PC-3 (cell line): ENCODE data around the gene ARRB2. TPM values are rescaled to one million over a fixed set of nuclear protein-coding genes. Genes with fewer than 3 reads are reported as not detected.

ENCODE experiments used
- ATAC-seq: fragments of 200-7000 bp; cut with Tn5 transposase; 2 replicates; pipeline ENCODE4 v1.9.1; 2020; ENCODE audit warnings: mild to moderate bottlenecking, moderate library complexity
- BruUV-seq: library from RNA; stranded (reverse); fragments of 400-500 nt; replicated peaks from 2 replicates; lab custom pipeline; 2021; lab: Mats Ljungman, UMichigan
- CTCF ChIA-PET: fragments of 300-600 bp; sonication (Branson Sonifier 250); formaldehyde crosslinking; loops from one replicate; lab custom pipeline; 2022; ENCODE audit warnings: antibody characterized with exemption; lab: Charles Lee
- POLR2A ChIA-PET: fragments of 300-600 bp; sonication (Branson Sonifier 250); formaldehyde crosslinking; loops from one replicate; lab custom pipeline; 2022; ENCODE audit warnings: antibody characterized with exemption; ENCODE audit not compliant: unreplicated experiment; lab: Charles Lee
- DNase-seq: peaks from one replicate; pipeline ENCODE4 v3.0.0-alpha.2; 2015
- H2AFZ ChIP-seq: fragments of 300-600 bp; sonication (generic); 2 replicates; pipeline ENCODE4 v1.6.0; 2016; ENCODE audit warnings: antibody characterized with exemption, low read length
- H3F3A ChIP-seq: fragments of 300-600 bp; sonication (generic); one replicate; pipeline ENCODE4 v1.6.0; 2017; ENCODE audit warnings: antibody characterized with exemption, low read length, control low read depth, mild to moderate bottlenecking; ENCODE audit not compliant: unreplicated experiment
- H3K27ac ChIP-seq: fragments of 300-600 bp; sonication (generic); 2 replicates; pipeline ENCODE4 v1.5.1; 2016; ENCODE audit warnings: mild to moderate bottlenecking, low read length
- H3K27me3 ChIP-seq: fragments of 300-600 bp; sonication (generic); 2 replicates; pipeline ENCODE4 v1.6.1; 2016; ENCODE audit warnings: low read length, mixed read lengths
- H3K36me3 ChIP-seq: fragments of 300-600 bp; sonication (generic); 2 replicates; pipeline ENCODE4 v1.6.1; 2016; ENCODE audit warnings: low read depth, mixed run types, low read length, mixed read lengths
- H3K4me1 ChIP-seq: fragments of 300-600 bp; sonication (generic); 2 replicates; pipeline ENCODE4 v1.5.1; 2016; ENCODE audit warnings: low read length; ENCODE audit not compliant: insufficient read depth
- H3K4me2 ChIP-seq: fragments of 300-600 bp; sonication (generic); 2 replicates; pipeline ENCODE4 v1.6.0; 2016; ENCODE audit warnings: low read length
- H3K4me3 ChIP-seq: fragments of 300-600 bp; sonication (generic); 2 replicates; pipeline ENCODE4 v1.5.1; 2016; ENCODE audit warnings: mild to moderate bottlenecking, low read length, mixed read lengths
- H3K79me2 ChIP-seq: fragments of 300-600 bp; sonication (generic); 2 replicates; pipeline ENCODE4 v1.6.1; 2017; ENCODE audit warnings: low read length, mixed read lengths
- H3K9ac ChIP-seq: fragments of 300-600 bp; sonication (generic); 2 replicates; pipeline ENCODE4 v1.6.0; 2016; ENCODE audit warnings: mild to moderate bottlenecking, low read length
- H3K9me2 ChIP-seq: fragments of 300-600 bp; sonication (generic); replicated peaks from 2 replicates; pipeline ENCODE4 v1.6.1; 2016; ENCODE audit warnings: mixed run types, low read length, mixed read lengths
- H3K9me3 ChIP-seq: fragments of 300-600 bp; sonication (generic); 2 replicates; pipeline ENCODE4 v1.6.1; 2016; ENCODE audit warnings: low read length, mixed read lengths
- H4K20me1 ChIP-seq: fragments of 300-600 bp; sonication (generic); 2 replicates; pipeline ENCODE4 v1.6.1; 2016; ENCODE audit warnings: low read length, mixed read lengths
- EZH2 ChIP-seq: fragments of 300-600 bp; sonication (generic); IDR thresholded peaks from one replicate; pipeline ENCODE4 v1.6.1; 2017; ENCODE audit warnings: antibody characterized with exemption, mild to moderate bottlenecking, low read length; ENCODE audit not compliant: unreplicated experiment
- EZH2phosphoT487 ChIP-seq: fragments of 300-600 bp; sonication (generic); IDR thresholded peaks from 2 replicates; pipeline ENCODE4 v1.6.1; 2018; ENCODE audit warnings: mild to moderate bottlenecking, antibody characterized with exemption, low read length, borderline replicate concordance
- intact Hi-C: fragments of 100-400 bp; cut with micrococcal nuclease; formaldehyde crosslinking; loops from 2 replicates; pipeline ENCODE4 v1.9.0; 2023
- total RNA-seq: library from RNA; depleted of rRNA; stranded (reverse); fragments of >200 nt; gene quantifications from 2 replicates; pipeline ENCODE4 v1.2.3, GENCODE V29; 2014
- TF ChIP-seq, protein P1 (sequence below): fragments of 300-600 bp; sonication (generic); conservative IDR thresholded peaks from 2 replicates; pipeline ENCODE4 v1.5.1; 2017; ENCODE audit warnings: antibody characterized with exemption, low read depth, mild to moderate bottlenecking, low read length

Gene ARRB2
- total RNA-seq, 1 experiment from 2014 or later: 28.1 TPM

DNA sequence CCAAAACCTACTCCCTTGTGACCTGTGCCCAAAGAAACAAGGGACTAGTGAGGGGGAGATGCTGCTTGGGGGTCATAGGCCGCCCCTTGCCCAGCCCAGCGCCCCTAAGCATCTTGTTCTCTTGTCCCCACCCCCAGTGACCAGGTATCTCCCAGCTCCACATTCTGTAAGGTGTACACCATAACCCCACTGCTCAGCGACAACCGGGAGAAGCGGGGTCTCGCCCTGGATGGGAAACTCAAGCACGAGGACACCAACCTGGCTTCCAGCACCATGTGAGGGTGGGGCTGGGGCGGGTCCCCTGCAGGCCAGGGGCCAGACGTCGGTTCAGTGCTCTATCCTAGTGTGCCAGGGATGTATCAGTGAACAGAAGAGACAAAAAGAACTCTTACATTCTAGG is 8.7 kb downstream of the ARRB2 start:
- Histone ChIP-seq H3K27ac (no peak overlapping the region), H3K4me1 (peaks cover 12% of the 10 kb centered on the region), H3K4me3 (no peak overlapping the region), H3K9me2 (no peaks in the 10 kb centered on the region), H3K4me2 (no peak overlapping the region), H3K27me3 (no peaks in the 10 kb centered on the region), H3K9ac (no peak overlapping the region), H3F3A (no peaks in the 10 kb centered on the region), H4K20me1 (no peaks in the 10 kb centered on the region), H3K9me3 (no peaks in the 10 kb centered on the region), H2AFZ (no peak overlapping the region), H3K79me2 (no peaks in the 10 kb centered on the region), H3K36me3 (no peaks in the 10 kb centered on the region)
- ChIA-PET POLR2A (no interaction called here), CTCF (no interaction called here)
- TF ChIP-seq EZH2: no peak
- TF ChIP-seq EZH2phosphoT487: no peak
- TF ChIP-seq, protein P1, sequence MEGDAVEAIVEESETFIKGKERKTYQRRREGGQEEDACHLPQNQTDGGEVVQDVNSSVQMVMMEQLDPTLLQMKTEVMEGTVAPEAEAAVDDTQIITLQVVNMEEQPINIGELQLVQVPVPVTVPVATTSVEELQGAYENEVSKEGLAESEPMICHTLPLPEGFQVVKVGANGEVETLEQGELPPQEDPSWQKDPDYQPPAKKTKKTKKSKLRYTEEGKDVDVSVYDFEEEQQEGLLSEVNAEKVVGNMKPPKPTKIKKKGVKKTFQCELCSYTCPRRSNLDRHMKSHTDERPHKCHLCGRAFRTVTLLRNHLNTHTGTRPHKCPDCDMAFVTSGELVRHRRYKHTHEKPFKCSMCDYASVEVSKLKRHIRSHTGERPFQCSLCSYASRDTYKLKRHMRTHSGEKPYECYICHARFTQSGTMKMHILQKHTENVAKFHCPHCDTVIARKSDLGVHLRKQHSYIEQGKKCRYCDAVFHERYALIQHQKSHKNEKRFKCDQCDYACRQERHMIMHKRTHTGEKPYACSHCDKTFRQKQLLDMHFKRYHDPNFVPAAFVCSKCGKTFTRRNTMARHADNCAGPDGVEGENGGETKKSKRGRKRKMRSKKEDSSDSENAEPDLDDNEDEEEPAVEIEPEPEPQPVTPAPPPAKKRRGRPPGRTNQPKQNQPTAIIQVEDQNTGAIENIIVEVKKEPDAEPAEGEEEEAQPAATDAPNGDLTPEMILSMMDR: no peak
- intact Hi-C loops: no loop called here
- ATAC-seq: no peak
- DNase-seq: no peak
- no TSS peak for BruUV-seq

DNA sequence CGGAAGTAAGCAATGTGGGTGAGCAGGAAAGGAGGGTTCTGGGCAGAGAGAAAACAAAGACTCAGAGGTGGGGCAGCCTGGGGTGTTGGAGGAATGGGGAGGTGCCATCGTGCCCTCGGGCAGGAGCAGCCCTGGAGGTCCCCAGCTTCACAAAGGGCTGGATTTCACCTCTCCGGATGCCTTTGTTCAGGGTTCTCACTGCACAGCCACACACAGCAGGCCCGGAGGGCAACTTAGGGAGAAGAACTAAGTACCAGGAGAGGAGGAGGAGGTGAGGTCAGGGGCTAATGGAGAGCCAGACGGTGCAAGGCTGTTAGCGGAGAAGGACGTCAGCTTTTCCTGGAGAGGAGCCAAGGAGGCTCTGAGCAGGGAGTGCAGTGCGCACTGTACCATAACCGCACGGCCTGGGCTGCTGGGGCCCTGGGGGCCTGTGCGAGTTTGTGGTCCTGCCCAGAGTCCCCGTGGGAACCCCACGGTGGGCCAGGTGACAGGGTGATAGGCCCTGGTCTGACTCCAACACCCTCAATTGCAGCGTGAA is 9.3 kb downstream of the ARRB2 start:
- no peak for DNase-seq
- no TSS peak for BruUV-seq
- TF ChIP-seq EZH2phosphoT487 (no peak), EZH2 (no peak)
- TF ChIP-seq, protein P1: no peak

DNA sequence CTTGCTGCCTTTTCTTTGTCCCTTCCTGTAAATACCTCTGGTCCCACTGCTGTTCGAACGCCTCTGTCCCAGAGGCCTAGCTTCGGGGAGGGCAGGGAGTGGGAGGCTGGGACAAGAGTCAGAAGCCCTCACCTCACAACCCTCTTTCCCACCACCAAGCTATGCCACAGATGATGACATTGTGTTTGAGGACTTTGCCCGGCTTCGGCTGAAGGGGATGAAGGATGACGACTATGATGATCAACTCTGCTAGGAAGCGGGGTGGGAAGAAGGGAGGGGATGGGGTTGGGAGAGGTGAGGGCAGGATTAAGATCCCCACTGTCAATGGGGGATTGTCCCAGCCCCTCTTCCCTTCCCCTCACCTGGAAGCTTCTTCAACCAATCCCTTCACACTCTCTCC is 10.4 kb downstream of the ARRB2 start:
- intact Hi-C loops: no loop called here
- TF ChIP-seq EZH2: no peak
- TF ChIP-seq, protein P1: no peak
- TF ChIP-seq EZH2phosphoT487: no peak
- no peaks in the 10 kb centered on the region for H3F3A ChIP-seq
- ChIA-PET POLR2A (no interaction called here), CTCF (no interaction called here)
- H3K9me2 ChIP-seq: no peaks in the 10 kb centered on the region
- no peaks in the 10 kb centered on the region for H4K20me1 ChIP-seq
- H3K27me3 ChIP-seq: no peaks in the 10 kb centered on the region
- H2AFZ ChIP-seq: no peak overlapping the region
- H3K9me3 ChIP-seq: no peaks in the 10 kb centered on the region
- H3K36me3 ChIP-seq: no peaks in the 10 kb centered on the region
- H3K9ac ChIP-seq: no peak overlapping the region
- DNase-seq (no peak), ATAC-seq (no peak)
- peaks cover 12% of the 10 kb centered on the region for H3K4me1 ChIP-seq
- no peak overlapping the region for H3K4me2 ChIP-seq
- H3K79me2 ChIP-seq: no peaks in the 10 kb centered on the region
- H3K4me3 ChIP-seq: no peak overlapping the region
- H3K27ac ChIP-seq: no peak overlapping the region
- TSS peak; percentile 32 for BruUV-seq

More for the DNA sequence above, 9.3 kb downstream of the ARRB2 start:
- CTCF ChIA-PET: no interaction called here
- no peaks in the 10 kb centered on the region for H3F3A ChIP-seq
- no peak for ATAC-seq
- H3K27ac ChIP-seq: no peak overlapping the region
- POLR2A ChIA-PET: no interaction called here
- H3K4me1 ChIP-seq: peaks cover 12% of the 10 kb centered on the region
- no peaks in the 10 kb centered on the region for H3K27me3 ChIP-seq
- no peaks in the 10 kb centered on the region for H3K9me2 ChIP-seq
- intact Hi-C loops: no loop called here
- no peaks in the 10 kb centered on the region for H3K79me2 ChIP-seq
- no peaks in the 10 kb centered on the region for H4K20me1 ChIP-seq
- H3K4me3 ChIP-seq: no peak overlapping the region
- H3K36me3 ChIP-seq: no peaks in the 10 kb centered on the region
- H3K9ac ChIP-seq: no peak overlapping the region
- no peak overlapping the region for H2AFZ ChIP-seq
- H3K4me2 ChIP-seq: no peak overlapping the region
- H3K9me3 ChIP-seq: no peaks in the 10 kb centered on the region
